K562 (cell line): ENCODE data around the gene GPER1. TPM values are rescaled to one million over a fixed set of nuclear protein-coding genes. Genes with fewer than 3 reads are reported as not detected.

Experiments used
- ATAC-seq: fragments of 200-7000 bp; cut with Tn5 transposase; 3 replicates; pipeline ENCODE4 v1.9.1; 2020; ENCODE audit warnings: moderate library complexity
- BruUV-seq: library from RNA; stranded (reverse); fragments of 400-500 nt; replicated peaks from 2 replicates; lab custom pipeline; 2021; lab: Mats Ljungman, UMichigan
- CTCF ChIA-PET: fragments of 300-600 bp; formaldehyde crosslinking; extraction: SDS; loops from one replicate; lab custom pipeline; 2021; ENCODE audit warnings: low intra/inter-chr PET ratio; lab: Yijun Ruan, JAX
- POLR2A ChIA-PET: fragments of 300-600, 350-650 bp; sonication (Branson Sonifier 250); formaldehyde crosslinking; extraction: SDS; loops from one replicate; lab custom pipeline; 2021; ENCODE audit warnings: antibody characterized with exemption, inconsistent platforms; lab: Yijun Ruan, JAX
- DNase-seq, 4 experiments: peaks; one replicate each; pipeline versions ENCODE4 v3.0.0 to v3.0.0-alpha.2; 2011 to 2018; ENCODE audit warnings: low spot score in 3 of 4, mixed read lengths in 3 of 4; ENCODE audit errors: extremely low read depth in 1 of 4
- FAIRE-seq: peaks from 2 replicates; lab custom pipeline; 2011; peaks lifted over from hg19 to GRCh38; lab: Jason Lieb, UNC
- H2AFZ ChIP-seq: 2 replicates; pipeline ENCODE4 v1.6.0; 2011; ENCODE audit warnings: low read depth, low read length, control low read depth, inconsistent platforms
- H3K27ac ChIP-seq: fragments of 200-600 bp; 3 replicates; pipeline ENCODE4 v1.8.0; 2011; ENCODE audit warnings: low read depth, mild to moderate bottlenecking, control low read depth, inconsistent platforms, low read length, moderate library complexity, mixed read lengths; ENCODE audit errors: extremely low read depth
- H3K27me3 ChIP-seq, 2 experiments: fragments of 300-600 bp in 1 of 2; 2 replicates in 1 of 2; 3 replicates in 1 of 2; pipeline versions ENCODE4 v1.6.0 to v1.8.0; 2011; ENCODE audit warnings: inconsistent platforms in 2 of 2, low read length in 2 of 2, mild to moderate bottlenecking in 1 of 2, mixed read lengths in 1 of 2, moderate library complexity in 1 of 2; ENCODE audit not compliant: control insufficient read depth in 2 of 2, insufficient read depth in 2 of 2
- H3K36me3 ChIP-seq: fragments of 300-600 bp; 3 replicates; pipeline ENCODE4 v1.8.0; 2011; ENCODE audit warnings: mild to moderate bottlenecking, low read length, inconsistent platforms; ENCODE audit not compliant: control insufficient read depth, insufficient read depth
- H3K4me1 ChIP-seq, 2 experiments: fragments of 200-600 bp in 1 of 2; replicated peaks in 1 of 2; 2 replicates in 1 of 2; 3 replicates in 1 of 2; pipeline versions ENCODE4 v1.5.1 to v1.8.0; 2011; ENCODE audit warnings: inconsistent platforms in 2 of 2, low read length in 2 of 2, mild to moderate bottlenecking in 1 of 2, mixed read lengths in 1 of 2, moderate library complexity in 1 of 2; ENCODE audit not compliant: control insufficient read depth in 2 of 2, insufficient read depth in 2 of 2
- H3K4me2 ChIP-seq: 2 replicates; pipeline ENCODE4 v1.6.1; 2011; ENCODE audit warnings: low read length, control low read depth, inconsistent platforms, mixed read lengths; ENCODE audit not compliant: insufficient read depth
- H3K4me3 ChIP-seq: fragments of 200-600 bp; sonication (generic), shearing (Covaris generic); 2 replicates; pipeline ENCODE4 v1.5.1; 2016; ENCODE audit warnings: control low read depth, inconsistent platforms
- H3K79me2 ChIP-seq: fragments of 200-600 bp; 3 replicates; pipeline ENCODE4 v1.8.0; 2011; ENCODE audit warnings: low read length, inconsistent platforms; ENCODE audit not compliant: control insufficient read depth, insufficient read depth
- H3K9ac ChIP-seq, 2 experiments: 2 replicates each; pipeline versions ENCODE4 v1.6.0 to v1.6.1; 2011; ENCODE audit warnings: low read depth in 2 of 2, low read length in 2 of 2, control low read depth in 1 of 2, inconsistent platforms in 1 of 2, mild to moderate bottlenecking in 1 of 2, mixed read lengths in 1 of 2; ENCODE audit not compliant: insufficient read depth in 1 of 2
- H3K9me1 ChIP-seq: one replicate; pipeline ENCODE4 v1.6.0; 2011; ENCODE audit warnings: inconsistent platforms, mild to moderate bottlenecking, low read length, moderate library complexity; ENCODE audit not compliant: control insufficient read depth, insufficient read depth
- H3K9me3 ChIP-seq: replicated peaks from 2 replicates; pipeline ENCODE4 v1.5.1; 2011; ENCODE audit warnings: low read depth, low read length, inconsistent platforms; ENCODE audit not compliant: control insufficient read depth, insufficient read depth
- H4K20me1 ChIP-seq: replicated peaks from 2 replicates; pipeline ENCODE4 v1.6.1; 2011; ENCODE audit warnings: low read length, inconsistent platforms, mixed read lengths; ENCODE audit not compliant: control insufficient read depth, insufficient read depth
- ELK1 ChIP-seq: sonication (generic); formaldehyde crosslinking; IDR thresholded peaks from 2 replicates; pipeline ENCODE4 v1.8.1; 2022; ENCODE audit warnings: missing genetic modification reagents
- GTF2E2 ChIP-seq: fragments of 200-800 bp; sonication (Bioruptor generic); IDR thresholded peaks from 2 replicates; pipeline ENCODE4 v1.6.1; 2016; ENCODE audit warnings: missing genetic modification characterization, missing compliant biosample characterization
- JUN ChIP-seq, 2 experiments: sonication (generic) in 1 of 2; formaldehyde crosslinking in 1 of 2; IDR thresholded peaks; 2 replicates each; pipeline versions ENCODE4 v1.6.1 to v1.8.0; 2012 to 2022; ENCODE audit warnings: borderline replicate concordance in 2 of 2, mild to moderate bottlenecking in 2 of 2, improper control_type of control experiment in 1 of 2, low read depth in 1 of 2, low read length in 1 of 2, missing genetic modification reagents in 1 of 2
- KAT8 ChIP-seq: fragments of 450-650 bp; IDR thresholded peaks from 2 replicates; pipeline ENCODE4 v1.6.1; 2016; ENCODE audit warnings: low read depth, mild to moderate bottlenecking
- NFE2 ChIP-seq: IDR thresholded peaks from 2 replicates; pipeline ENCODE4 v1.6.1; 2014; ENCODE audit warnings: antibody characterized with exemption, low read depth
- TAL1 ChIP-seq: fragments of 450-650 bp; IDR thresholded peaks from 2 replicates; pipeline ENCODE4 v1.6.1; 2016; ENCODE audit warnings: mild to moderate bottlenecking
- THRAP3 ChIP-seq: fragments of 450-650 bp; IDR thresholded peaks from 2 replicates; pipeline ENCODE4 v1.6.1; 2016; ENCODE audit warnings: mild to moderate bottlenecking, inconsistent platforms, borderline replicate concordance
- WGBS: fragments of 100-300 bp; shearing (Covaris generic); methylation state at CpG from one replicate; pipeline ENCODE4 v1.1.6; 2016; ENCODE audit warnings: low coverage, mixed read lengths; ENCODE audit not compliant: insufficient coverage; ENCODE audit errors: missing lambda C conversion rate; 5-methylcytosine and 5-hydroxymethylcytosine counted together
- in situ Hi-C: fragments of 300-500 bp; cut with MboI; formaldehyde crosslinking; loops from 4 replicates; pipeline ENCODE4 v1.15.0; 2018; ENCODE audit warnings: inconsistent platforms, mixed read lengths
- intact Hi-C: fragments of 100-400 bp; cut with micrococcal nuclease; formaldehyde crosslinking; loops from 2 replicates; pipeline ENCODE4 v1.14.2; 2022
- polyA plus RNA-seq, 8 experiments: library from polyadenylated mRNA; depleted of rRNA in 4 of 8; stranded (reverse) in 5 of 8; unstranded in 3 of 8; fragments of >200 nt; fragmentation: Nextera tagmentation in 2 of 8; fragmentation: Illumina TruSeq in 1 of 8; extraction: Ambion mirVana in 2 of 8; extraction: Trizol in 1 of 8; gene quantifications; 2 replicates each; pipeline versions ENCODE4 v1.2.1 to v1.2.3, GENCODE V29; 2011 to 2014; ENCODE audit warnings: inconsistent platforms in 1 of 8, missing spikeins in 1 of 8
- total RNA-seq, 7 experiments: library from RNA; depleted of rRNA in 6 of 7; stranded (reverse); fragments of >200 nt in 6 of 7; fragmentation: Illumina TruSeq in 2 of 7; extraction: Trizol in 2 of 7; gene quantifications; 2 replicates each; pipeline versions ENCODE4 v1.2.1 to v1.2.3, GENCODE V29; 2011 to 2021; ENCODE audit warnings: low replicate concordance in 1 of 7

The GPER1 gene
- total and polyA plus RNA-seq, 9 of the 15 experiments (the other 6 are each of a cell fraction or from before 2014, with no cell fraction given) = 0.04 to 0.09 (median 0.08) TPM; not detected in 6

- 86% methylated on average over 17 of the region's 31 CpGs for WGBS
- peak overlapping the region in 1 of 2 experiments; percentile 60; a peak in 1 of 4 replicates for H3K9ac ChIP-seq
- BruUV-seq = no TSS peak
- no peak for TF ChIP-seq NFE2
- TF ChIP-seq ELK1 (CRISPR knock-in tag) = no peak
- no peak for TF ChIP-seq GTF2E2
- TF ChIP-seq THRAP3 = no peak
- no peak for TF ChIP-seq TAL1
- no peak for TF ChIP-seq KAT8
- no peak for TF ChIP-seq JUN (IDR thresholded peaks at IDR 0.05; ENCODE audit: borderline replicate concordance, low read depth, low read length)
- TF ChIP-seq JUN (CRISPR knock-in tag; IDR thresholded peaks at IDR 0.05; ENCODE audit: borderline replicate concordance) = no peak
- H3K79me2 ChIP-seq = peaks cover 17% of the 10 kb centered on the region
- DNase-seq (no peak), ATAC-seq (no peak), FAIRE-seq (no peak)
- no peak overlapping the region for H3K4me3 ChIP-seq
- peaks cover 23% of the 10 kb centered on the region for H3K36me3 ChIP-seq
- H3K9me1 ChIP-seq = no peaks in the 10 kb centered on the region
- H3K27ac ChIP-seq = no peak overlapping the region
- H4K20me1 ChIP-seq = no peaks in the 10 kb centered on the region
- in situ Hi-C loops (no loop called here), intact Hi-C loops (no loop called here)
- no peak overlapping the region for H2AFZ ChIP-seq
- no peaks in the 10 kb centered on the region for H3K27me3 ChIP-seq
- POLR2A ChIA-PET = interaction anchor here (0.5 to 0.6 kb wide), 2 partner anchors 12 to 20 kb away, joined by 3 read pairs; no protein-coding TSS in a partner anchor
- no peak overlapping the region for H3K4me2 ChIP-seq
- no peaks in the 10 kb centered on the region for H3K9me3 ChIP-seq
- H3K4me1 ChIP-seq = peaks cover 0 to 22% of the 10 kb centered on the region in 2 experiments; a peak in 2 of 5 replicates
- CTCF ChIA-PET = no interaction called here
Observed at GRCh38 chr7:1122832-1123501, 35.1 kb downstream of the GPER1 start.
